HG03025 (cell line): ENCODE measurements around the gene BCL2L11.
"Not testable (repeated sequence)": the region's sequence is repeated elsewhere in the genome, so short reads cannot be mapped to it uniquely, and the experiment has no call there.

Experiments used
- ATAC-seq: cut with Tn5 transposase; IDR thresholded peaks from one replicate; pipeline ENCODE4 v1.9.1; 2021; ENCODE audit warnings: mild to moderate bottlenecking, moderate library complexity; ENCODE audit not compliant: unreplicated experiment, low FRiP score

Gene BCL2L11

DNA sequence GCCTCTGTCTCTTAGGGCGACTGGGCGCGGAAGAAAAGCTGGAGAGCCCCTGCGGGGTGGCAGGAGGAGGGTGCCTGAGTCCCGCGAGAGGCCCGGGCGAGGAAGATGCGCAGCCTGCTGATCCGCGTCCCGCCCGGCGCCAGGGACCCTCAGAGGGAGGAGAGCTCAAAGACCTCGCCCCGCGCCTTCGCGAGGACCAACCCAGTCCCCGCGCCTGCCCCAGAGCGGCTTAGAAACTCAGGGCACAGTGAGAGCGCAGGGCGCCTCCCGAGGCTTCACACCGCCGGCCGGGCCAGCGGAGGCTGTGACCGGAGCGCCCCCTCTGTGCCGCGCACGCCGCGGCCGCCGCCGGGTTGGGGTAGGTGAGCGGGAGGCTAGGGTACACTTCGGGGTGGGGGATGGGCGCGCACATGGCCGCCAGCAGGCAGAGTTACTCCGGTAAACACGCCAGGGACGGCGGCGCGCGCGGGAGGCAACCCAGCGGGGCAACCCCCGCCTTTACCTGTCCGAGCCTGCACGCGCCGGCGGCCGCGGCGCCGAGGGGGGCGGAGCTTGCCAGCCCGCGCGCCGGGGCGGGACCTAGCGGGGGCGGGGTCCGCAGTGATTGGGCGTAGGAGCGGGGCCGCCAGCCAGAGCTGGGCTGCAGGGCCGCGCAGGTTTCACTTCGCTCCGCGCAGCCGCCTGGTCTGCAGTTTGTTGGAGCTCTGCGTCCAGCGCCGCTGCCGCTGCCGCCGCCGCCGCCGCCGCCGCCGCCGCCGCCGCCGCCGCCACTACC lies at the start of gene BCL2L11:
TSS of gene BCL2L11 (plus strand) at position 662 of the 775 bp plus-strand sequence. CDS start 2,832 bp downstream, outside the sequence.
- ATAC-seq = peak; percentile 54

- no peak for ATAC-seq
Measured at GRCh38 chr2:111071600-111072171, 49.0 kb upstream of the BCL2L11 start.

GRCh38 chr2:111072220-111072871 lies 48.4 kb upstream of the BCL2L11 start:
- ATAC-seq = no peak

DNA sequence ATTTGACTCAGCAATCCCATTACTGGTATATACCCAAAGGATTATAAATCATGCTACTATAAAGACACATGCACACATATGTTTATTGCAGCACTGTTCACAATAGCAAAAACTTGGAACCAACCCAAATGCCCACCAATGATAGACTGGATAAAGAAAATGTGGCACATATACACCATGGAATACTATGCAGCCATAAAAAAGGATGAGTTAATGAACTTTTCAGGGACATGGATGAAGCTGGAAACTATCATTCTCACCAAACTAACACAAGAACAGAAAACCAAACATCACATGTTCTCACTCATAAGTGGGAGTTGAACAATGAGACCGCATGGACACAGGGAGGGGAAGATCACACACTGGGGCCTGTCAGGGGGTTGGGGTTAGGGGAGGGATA lies 38.1 kb upstream of the BCL2L11 start:
- ATAC-seq = not testable (repeated sequence)

- ATAC-seq = no peak
Measured at GRCh38 chr2:111091811-111092211, 28.9 kb upstream of the BCL2L11 start.

GRCh38 chr2:111094691-111095090 lies 26.0 kb upstream of the BCL2L11 start:
- no peak for ATAC-seq

GRCh38 chr2:111095434-111095833 lies 25.3 kb upstream of the BCL2L11 start:
- no peak for ATAC-seq

GRCh38 chr2:111099402-111099801 lies 21.3 kb upstream of the BCL2L11 start:
- ATAC-seq = no peak

DNA sequence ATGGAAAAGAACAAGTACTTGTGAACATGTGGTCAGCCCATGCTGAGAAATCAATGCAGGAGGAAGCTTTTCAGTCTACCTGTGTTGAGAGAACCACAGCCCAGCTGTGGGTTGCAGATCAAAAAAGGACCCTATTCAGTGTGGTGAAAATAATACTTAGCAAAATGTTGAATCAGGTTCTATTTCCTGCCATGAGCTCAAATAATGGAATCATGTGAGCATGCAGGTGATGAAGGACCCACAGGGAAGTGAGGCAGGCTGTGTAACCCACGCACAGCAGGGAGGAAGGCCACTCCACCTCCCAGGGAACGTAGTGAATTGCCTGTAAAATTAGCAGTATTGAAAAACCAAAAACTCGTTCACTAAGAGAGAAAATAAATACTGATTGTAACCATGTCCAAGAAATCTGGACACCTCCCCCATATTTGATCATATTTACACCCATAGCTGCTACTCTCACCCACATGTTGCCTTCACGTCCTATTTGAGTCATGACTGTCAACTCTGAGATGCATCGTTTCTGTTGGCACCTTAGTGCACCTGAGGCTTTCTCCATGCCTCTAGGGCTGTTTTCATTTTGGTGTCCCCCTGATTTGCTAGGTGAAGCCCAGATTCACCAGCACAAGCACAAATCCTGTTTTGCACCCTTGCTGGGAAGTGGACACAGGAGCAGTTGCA lies 20.5 kb upstream of the BCL2L11 start:
- no peak for ATAC-seq

DNA sequence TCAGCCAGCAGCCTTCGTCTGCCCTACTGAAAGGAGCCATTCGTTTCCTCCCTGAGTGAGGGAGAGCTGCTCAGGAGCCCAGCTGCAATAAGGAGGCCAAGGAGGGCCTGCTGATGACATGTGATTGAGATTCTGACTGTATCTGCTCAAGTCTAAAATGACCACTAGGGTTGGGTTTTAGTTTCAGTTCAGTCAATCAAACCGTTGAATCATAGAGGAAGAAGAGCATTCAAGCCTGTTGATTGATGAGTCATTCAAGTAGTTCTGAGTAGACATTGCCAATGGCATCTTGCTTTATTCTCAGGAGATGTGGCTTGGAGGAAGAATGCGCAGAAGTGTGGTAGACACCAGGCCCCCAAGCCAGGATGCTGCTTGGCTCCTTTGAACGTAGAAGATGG lies 19.9 kb upstream of the BCL2L11 start:
- ATAC-seq = no peak

DNA sequence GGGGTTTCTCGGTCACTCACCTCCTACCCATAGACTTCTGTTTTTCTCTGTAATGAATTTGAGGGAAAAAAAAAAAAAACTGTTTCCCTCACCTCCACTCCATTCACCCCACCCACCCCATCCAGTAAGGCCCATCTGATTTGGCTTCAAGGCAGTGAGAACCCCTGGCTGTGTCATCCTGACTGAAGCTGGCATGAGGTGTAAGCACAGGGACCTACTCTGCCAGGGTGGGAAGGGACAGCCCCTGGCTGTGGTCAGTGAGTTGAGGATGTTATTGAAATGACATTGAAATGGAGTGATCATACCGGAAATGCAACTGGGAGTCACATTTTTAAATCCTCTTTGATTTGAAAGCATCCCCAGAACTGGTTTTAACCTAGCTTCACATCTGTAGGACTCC lies 19.1 kb upstream of the BCL2L11 start:
- no peak for ATAC-seq

DNA sequence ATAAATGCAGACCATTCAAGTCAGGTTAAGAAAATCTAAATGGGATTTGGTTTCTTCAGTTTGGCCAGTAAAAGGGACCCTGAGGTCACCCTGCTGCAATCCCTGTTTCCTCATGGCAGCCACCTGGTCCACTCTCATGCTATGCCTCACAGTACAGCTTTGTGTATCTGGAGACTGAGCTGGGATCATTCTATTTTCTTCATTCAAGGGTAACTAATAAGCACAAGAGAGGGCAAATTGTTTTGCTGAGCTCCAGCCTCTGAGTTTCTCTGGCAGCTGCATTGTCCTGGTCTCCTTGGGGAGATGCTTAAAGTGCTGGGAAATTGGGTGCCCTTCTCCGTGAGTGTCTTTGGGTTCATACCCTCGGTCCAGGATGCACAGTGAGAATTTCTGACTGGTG lies 18.5 kb upstream of the BCL2L11 start:
- no peak for ATAC-seq

DNA sequence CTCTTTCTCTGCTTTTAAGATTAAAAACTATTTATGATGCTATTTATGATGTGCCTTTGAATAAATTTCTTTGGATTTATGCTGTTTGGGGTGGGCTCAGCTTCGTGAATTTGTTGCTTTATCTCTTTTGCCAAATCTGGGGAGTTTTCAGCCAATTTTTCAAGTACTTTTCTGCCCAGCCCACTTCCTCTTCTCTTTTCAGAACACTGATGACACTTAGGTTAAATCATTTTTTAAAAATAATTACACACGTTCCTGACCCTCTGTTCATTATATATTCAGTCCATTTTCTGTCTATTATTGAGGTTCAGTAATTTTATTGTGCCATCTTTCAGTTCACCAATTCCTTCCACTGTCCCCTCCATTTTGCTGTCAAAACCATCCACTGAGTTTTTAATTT lies 14.8 kb upstream of the BCL2L11 start:
- no peak for ATAC-seq

GRCh38 chr2:111106706-111107105 lies 14.0 kb upstream of the BCL2L11 start:
- no peak for ATAC-seq

GRCh38 chr2:111108745-111109271 lies 11.9 kb upstream of the BCL2L11 start:
- no peak for ATAC-seq

- ATAC-seq = no peak
Measured at GRCh38 chr2:111111101-111111755, 9.5 kb upstream of the BCL2L11 start.

- ATAC-seq = no peak
Measured at GRCh38 chr2:111113838-111114237, 6.9 kb upstream of the BCL2L11 start.

- no peak for ATAC-seq
Measured at GRCh38 chr2:111116011-111116746, 4.5 kb upstream of the BCL2L11 start.

GRCh38 chr2:111116843-111117597 lies 3.7 kb upstream of the BCL2L11 start:
- ATAC-seq = no peak
